HTERT RPE-1 (cell line): Measurements from ENCODE around the gene RTTN.
"Not testable (repeated sequence)": the region's sequence is repeated elsewhere in the genome, so short reads cannot be mapped to it uniquely, and the experiment has no call there.

Source experiments
- in situ Hi-C: fragments of 300-500 bp; cut with MboI; formaldehyde crosslinking; loops from 4 replicates; pipeline ENCODE4 v1.14.3; 2020; ENCODE audit warnings: low sequenced_read_pairs

The RTTN gene

GRCh38 chr18:69982417-69982816, 223.1 kb downstream of the RTTN start:
- in situ Hi-C loops = no loop called here

GRCh38 chr18:69981948-69982347, 223.5 kb downstream of the RTTN start:
- in situ Hi-C loops = no loop called here

GRCh38 chr18:69980982-69981804, 224.3 kb downstream of the RTTN start:
- in situ Hi-C loops = no loop called here

- in situ Hi-C loops = no loop called here
These were observed 225.0 kb downstream of the RTTN start for GRCh38 chr18:69980509-69980908.

GRCh38 chr18:69978732-69979715, 226.5 kb downstream of the RTTN start:
- in situ Hi-C loops = no loop called here

- in situ Hi-C loops = not testable (repeated sequence)
These were observed 230.2 kb downstream of the RTTN start for GRCh38 chr18:69975294-69975693.

- in situ Hi-C loops = no loop called here
These were observed 231.1 kb downstream of the RTTN start for GRCh38 chr18:69974365-69974764.

- in situ Hi-C loops = no loop called here
These were observed 236.0 kb downstream of the RTTN start for GRCh38 chr18:69969491-69969890.

- in situ Hi-C loops = no loop called here
These were observed 237.4 kb downstream of the RTTN start for GRCh38 chr18:69968039-69968438.

- in situ Hi-C loops = no loop called here
These were observed 242.3 kb downstream of the RTTN start for GRCh38 chr18:69963196-69963595.

- in situ Hi-C loops = no loop called here
These were observed 243.8 kb downstream of the RTTN start for GRCh38 chr18:69961718-69962117.

- in situ Hi-C loops = no loop called here
These were observed 247.1 kb downstream of the RTTN start for GRCh38 chr18:69958422-69958821.

- in situ Hi-C loops = no loop called here
These were observed 247.7 kb downstream of the RTTN start for GRCh38 chr18:69957747-69958146.

- in situ Hi-C loops = no loop called here
These were observed 248.5 kb downstream of the RTTN start for GRCh38 chr18:69956665-69957620.

GRCh38 chr18:69956057-69956456, 249.4 kb downstream of the RTTN start:
- in situ Hi-C loops = no loop called here

- in situ Hi-C loops = no loop called here
These were observed 250.6 kb downstream of the RTTN start for GRCh38 chr18:69954719-69955480.

- in situ Hi-C loops = no loop called here
These were observed 252.3 kb downstream of the RTTN start for GRCh38 chr18:69953191-69953590.
